NCI-H345 treated with DMSO at 0.1 percent for 48 hours (cell line): ENCODE data around the gene NKAIN2.
A peak's percentile ranks its signal among the peaks of the same experiment; 100 is the strongest.

ENCODE experiments used
- DNase-seq: peaks from one replicate; lab custom pipeline; 2025; ENCODE audit not compliant: unreplicated experiment; lab: John Stamatoyannopoulos, UW

The NKAIN2 gene

GRCh38 chr6:123803504-123804013 is at the start of gene NKAIN2:
TSS of gene NKAIN2 (plus strand) at chr6:123803865.
- DNase-seq, result no peak

- no peak for DNase-seq
Observed at GRCh38 chr6:123759472-123759871, 44.2 kb upstream of the NKAIN2 start.

DNA sequence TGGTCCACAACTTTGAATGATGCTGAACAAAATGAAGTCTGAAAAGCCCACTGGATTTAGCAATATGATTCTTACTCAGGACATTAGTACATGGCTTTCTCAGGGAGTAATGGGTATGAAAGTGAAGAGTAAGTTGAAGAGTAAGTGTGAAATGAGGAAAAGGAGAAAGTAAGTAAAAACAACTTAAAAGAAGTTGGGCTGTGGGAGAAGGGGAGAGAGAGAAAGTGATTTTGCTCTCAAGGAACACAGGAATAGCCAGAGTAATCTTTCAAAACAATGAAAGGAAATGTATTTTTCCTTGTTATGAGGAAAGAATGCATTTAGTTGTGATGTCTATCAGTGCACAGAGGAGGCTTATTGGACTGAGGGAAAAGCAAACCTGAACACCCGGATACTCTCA is 39.8 kb upstream of the NKAIN2 start:
- no peak for DNase-seq

DNA sequence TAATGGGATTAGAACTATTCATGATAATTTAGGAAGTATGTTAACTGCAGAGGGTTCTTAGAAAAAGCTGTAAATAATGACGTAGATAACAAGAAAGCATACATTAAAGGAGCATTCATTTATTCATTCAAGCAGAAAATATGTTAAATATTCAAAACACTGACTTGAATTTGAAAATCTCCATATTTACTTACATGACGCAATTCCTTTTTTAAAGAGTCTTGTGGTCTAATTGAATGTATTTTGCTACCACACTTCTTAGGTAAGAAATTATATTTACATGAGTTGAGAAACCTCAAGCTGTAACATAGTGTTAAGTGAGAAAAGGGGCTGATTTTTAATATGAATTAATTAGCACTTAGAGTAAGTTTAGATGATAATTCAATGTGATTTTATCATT is 38.9 kb upstream of the NKAIN2 start:
- DNase-seq, result no peak

GRCh38 chr6:123768921-123769320 is 34.7 kb upstream of the NKAIN2 start:
- no peak for DNase-seq

DNA sequence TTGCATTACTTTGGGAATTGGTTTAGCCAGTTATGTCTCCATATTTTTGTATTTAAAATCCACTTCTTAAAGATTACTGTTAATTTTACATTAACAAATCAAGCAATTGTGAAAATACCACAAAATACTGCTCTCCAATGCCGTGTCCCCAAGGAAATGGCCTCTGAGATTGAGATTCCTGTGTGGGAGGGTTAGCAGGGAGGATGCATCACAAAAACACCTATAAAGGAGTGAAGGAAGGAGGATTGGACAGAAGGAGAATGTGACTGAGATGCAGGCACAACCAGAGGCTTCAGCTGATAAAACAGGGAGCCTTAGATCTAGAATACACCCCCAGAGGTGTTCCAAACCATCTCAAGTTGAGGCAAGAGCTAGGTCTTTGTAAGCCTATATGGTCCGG is 34.2 kb upstream of the NKAIN2 start:
- DNase-seq, result no peak

DNA sequence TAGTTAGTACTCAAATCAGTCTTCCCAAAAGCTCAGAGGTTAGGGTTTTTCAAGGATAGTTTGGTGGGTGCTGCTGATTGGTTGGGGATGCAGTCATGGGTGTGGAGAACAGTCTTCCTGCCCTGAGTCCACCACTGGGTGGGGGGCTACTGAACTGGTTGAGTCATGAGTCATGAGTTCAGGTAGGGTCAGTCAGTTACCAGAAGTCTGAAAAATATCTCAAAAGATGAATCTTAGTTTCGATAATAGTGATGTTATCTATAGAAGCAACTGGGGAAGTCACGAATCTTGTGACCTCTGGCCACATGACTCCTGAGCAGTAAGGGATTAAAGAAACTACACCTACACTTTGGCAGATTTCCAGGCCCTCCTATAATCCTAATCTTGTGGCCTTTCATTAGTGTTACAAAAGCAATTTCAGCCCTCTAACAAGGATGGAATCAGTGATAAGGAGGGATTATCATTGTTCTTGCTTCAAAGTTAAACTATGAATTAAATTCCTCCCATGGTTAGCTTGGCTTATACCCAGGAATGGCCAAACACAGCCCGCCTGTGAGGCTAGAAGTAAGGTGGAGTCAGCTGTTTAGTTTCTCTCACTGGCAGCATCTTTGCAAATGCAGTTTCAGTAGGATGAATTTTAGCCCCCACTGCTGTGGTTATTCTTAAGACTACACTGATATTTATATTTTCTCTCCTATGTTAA is 33.3 kb upstream of the NKAIN2 start:
- no peak for DNase-seq

GRCh38 chr6:123771126-123771525 is 32.5 kb upstream of the NKAIN2 start:
- no peak for DNase-seq

- no peak for DNase-seq
Observed at GRCh38 chr6:123777563-123777962, 26.1 kb upstream of the NKAIN2 start.

DNA sequence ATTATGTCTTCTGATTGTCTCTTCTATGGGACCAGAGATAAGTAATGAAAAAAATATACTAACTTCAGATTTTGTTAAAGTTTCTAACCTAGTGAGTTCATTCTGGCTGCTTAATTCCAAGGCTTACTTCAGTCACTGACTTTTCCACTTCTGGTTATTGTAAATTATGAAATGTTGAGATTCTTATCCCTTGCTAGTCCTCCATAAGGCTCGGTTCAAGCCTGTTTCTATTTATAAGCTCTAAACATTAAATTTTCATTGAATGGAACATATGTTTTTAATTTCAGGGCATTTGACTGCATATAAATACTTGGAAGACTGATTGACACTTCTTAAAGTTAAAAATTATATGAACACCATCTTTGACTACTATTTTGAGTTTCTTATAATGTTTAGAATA is 23.6 kb upstream of the NKAIN2 start:
- no peak for DNase-seq

- no peak for DNase-seq
Observed at GRCh38 chr6:123784330-123784729, 19.3 kb upstream of the NKAIN2 start.

GRCh38 chr6:123785039-123785438 is 18.6 kb upstream of the NKAIN2 start:
- no peak for DNase-seq

DNA sequence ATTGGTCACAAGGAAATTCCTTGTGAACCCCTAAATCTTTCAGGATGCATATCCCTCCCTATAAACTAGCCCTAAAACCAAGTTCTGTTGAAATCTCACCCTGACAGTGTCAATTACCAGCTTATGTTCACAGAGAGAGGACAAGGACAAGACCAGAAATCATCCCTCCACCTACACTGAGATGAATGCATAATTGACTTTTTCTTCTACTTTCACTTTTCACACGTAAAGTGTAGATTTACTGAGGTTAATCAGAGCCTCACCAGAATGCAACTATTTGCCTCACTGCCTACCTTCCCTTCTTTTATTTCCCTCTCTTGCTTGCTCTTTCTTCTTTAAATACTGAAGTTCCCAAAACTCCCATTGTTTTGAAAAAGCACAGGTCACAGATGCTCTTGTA is 15.3 kb upstream of the NKAIN2 start:
- no peak for DNase-seq

- DNase-seq, result no peak
Observed at GRCh38 chr6:123794190-123794589, 9.5 kb upstream of the NKAIN2 start.

GRCh38 chr6:123794799-123795198 is 8.9 kb upstream of the NKAIN2 start:
- DNase-seq, result no peak

GRCh38 chr6:123801067-123801466 is 2.6 kb upstream of the NKAIN2 start:
- DNase-seq, result no peak

DNA sequence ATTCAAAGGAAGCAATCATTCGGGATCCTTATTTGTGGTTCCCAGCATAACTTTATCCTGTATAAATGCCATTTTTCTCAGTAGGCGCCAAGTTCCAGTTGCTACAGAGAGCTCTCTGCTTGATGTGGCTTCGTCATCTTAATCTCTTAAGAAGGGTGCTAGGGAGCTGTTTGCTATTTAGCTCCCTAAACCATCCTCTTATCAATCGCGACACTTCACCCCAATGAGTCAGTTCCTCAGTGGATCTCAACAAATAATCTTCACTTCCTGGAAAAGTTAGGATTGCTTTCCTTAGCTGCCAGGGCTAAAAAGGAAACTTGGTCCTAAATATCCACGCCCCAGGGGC is 1.3 kb upstream of the NKAIN2 start:
- DNase-seq, result no peak

DNA sequence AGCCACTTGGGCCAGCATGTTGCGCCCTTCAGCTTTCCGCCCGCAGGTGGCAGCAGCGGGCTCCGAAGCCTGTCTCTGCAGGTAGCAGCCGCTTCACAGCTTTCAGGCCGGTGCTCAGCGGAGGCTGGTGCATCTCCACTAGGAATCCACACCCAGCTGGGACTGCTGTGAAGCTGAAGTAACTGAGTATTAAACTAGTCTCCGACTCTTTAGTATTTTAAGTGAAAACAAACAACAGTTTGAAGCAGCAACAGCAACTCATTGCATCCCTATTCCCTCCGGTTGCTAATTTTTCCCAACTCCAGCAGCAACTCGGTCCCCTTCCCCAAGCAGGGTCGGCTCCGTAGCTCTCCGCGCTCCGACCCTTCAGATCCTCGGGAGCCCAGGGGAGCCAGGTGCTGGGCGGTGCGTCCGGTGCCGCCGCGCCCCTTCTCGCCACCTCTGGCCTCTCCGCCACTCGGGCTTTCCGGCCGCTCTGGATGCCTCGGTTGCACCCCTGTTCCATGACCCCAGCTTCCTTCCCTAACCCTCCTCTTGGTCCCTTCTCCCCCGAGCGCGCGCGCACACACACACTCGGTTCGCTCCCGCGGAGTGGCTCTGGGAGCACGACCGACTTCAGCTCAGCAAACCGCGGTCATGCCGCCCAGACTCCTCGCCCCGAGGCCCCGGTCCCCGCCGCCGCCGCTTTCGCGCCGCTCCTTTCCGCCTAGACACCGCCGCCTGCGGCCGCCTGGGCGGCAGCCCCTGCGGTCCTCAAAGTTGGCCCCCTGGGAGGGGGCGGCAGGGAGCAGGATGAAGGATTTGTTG is 765 bp upstream of the NKAIN2 start:
- peak; percentile 93 for DNase-seq

DNA sequence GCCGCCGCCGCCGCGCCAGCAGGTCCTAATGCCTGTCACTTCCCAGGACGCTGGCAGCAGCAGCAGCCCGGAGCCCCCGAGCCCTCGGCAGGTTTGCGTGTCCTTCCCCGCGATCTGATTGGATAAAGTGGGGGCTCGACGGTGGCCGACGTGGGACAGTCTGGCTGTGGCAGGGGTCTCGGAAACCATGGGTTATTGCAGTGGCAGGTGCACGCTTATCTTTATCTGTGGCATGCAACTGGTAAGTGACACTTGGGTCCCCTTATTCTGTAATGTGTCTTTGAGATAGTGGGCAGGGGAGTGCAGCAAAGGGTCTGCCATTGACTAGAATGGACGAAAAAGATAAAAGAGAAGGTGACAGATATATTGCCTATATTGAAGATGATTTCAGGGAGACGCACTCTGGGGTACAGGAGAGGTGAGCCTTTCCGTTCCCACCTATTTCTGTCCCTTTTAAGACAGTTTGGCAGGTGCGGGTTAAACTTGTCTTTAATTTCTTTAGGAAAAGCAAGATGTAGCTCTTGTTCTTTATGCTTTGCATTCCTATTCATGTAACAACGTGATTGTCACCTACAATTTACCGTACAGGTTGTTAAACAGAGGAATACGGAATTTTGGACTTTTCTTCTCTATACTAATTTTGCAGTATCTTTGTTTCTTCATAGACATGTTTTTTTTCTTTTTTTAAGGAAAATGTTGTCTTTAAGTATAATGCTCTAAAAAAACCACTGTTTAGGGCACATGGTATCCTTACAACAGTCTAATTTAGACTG is 535 bp downstream of the NKAIN2 start:
- peak; percentile 87 for DNase-seq

DNA sequence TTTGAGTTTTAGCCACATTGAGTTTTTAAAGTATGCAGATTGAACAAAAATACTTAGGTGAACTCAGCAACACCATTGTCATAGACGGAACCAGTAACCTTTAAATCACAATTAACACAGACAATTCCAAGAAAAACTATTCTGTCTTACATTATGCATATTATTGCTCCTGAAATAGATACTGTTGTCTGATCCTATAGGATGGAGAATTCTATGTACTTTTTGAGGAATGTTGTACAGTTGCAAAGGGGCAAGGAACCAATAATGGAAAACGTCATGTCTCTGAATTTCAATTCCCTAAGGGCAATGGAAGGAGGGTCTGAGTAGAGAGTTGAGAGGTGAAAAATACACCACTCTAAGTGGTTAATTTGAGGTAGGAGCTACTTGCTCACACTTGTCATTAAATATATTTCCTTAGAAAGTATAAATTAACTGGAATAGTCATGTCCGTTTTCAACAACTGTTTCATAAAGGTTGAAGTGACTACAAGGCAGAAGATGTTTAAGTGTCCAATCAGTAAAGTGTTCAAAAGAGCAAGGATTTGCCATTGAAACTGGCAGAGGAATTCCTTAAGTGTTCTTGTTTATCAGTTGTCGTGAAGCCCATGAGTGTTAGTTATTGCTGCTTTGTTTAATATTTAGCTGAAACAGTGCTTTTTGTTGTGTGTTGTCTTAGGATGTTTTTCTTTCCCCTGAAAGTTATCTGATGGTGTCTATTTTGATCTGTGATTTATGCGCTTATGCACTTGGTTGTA is 1.3 kb downstream of the NKAIN2 start:
- DNase-seq, result peak; percentile 78

DNA sequence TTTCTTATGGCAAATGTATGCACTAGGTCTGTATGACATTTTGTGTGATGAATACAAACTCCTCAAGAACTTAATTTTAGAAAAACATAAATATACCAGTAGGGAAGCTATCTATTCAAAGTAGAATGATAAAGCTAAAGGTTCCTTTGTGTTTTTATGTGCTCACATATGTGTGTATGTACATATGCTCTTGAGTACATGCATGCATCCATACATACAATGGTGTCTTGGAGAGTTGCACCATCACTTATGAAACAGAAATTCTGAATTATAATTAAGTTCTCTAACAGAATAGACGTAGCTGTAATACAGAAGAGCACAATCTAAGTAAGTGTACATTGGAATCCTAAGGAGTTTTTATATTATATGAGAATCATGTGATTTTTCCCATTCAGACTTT is 2.3 kb downstream of the NKAIN2 start:
- peak; percentile 58 for DNase-seq
